GM18951 (cell line): ENCODE data around the gene FHOD3.

ENCODE experiments used
- POLR2A ChIP-seq: IDR thresholded peaks from 4 replicates; pipeline ENCODE4 v1.6.1; 2011; ENCODE audit warnings: mild to moderate bottlenecking; ENCODE audit not compliant: insufficient read length, insufficient read depth; ENCODE audit errors: extremely low read depth
- in situ Hi-C: fragments of 300-500 bp; cut with MboI; formaldehyde crosslinking; loops from one replicate; pipeline ENCODE4 v1.12.0; 2022; ENCODE audit warnings: low sequenced_read_pairs, mixed read lengths, inconsistent platforms; ENCODE audit not compliant: unreplicated experiment

Gene FHOD3

DNA sequence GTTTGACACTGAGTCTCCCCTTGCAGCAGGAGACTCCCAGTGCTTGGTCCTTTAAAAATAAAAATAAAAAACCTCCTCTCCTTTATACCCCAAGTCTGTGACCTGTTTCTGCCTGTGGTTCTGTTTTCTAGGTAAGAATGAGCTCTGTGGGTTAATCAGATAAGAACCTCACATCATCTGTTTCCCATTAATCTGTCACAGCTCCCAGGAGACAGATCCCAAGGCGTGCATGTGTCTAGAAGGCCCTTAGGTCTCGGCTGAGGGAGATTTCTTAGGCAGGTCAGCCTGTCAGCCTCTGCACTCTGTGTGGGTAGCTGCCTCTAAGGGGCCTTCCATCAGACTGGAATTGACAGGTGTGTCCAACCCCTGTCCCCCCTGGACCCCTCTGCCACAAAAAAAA is 80.7 kb downstream of the FHOD3 start:
- no peak for TF ChIP-seq POLR2A
- in situ Hi-C loops = no loop called here

DNA sequence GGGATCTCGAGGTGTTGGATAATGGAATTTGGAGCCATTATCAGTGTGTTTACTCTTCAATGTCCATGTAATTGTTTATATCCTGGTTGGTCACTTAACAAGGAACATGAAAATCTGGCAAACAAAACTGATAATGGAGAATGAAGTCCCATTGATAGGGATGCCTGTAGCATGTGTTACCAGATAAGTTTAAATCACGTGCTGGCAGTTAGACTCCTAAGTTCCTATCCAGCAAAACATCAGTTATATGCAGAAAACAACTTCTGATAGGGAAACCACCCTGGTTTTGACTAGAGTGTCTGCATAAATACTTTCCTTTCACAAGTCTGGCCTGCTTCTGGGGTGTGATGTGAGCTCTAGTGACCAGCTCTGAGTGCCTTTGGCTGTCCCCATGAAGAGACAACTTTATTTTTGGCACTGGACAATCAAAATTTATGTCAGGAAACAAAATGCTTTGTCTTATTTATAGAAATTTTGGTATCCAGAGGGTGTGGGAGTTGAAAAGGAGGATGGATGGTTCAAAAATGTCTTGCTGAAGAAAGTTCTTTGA is 82.0 kb downstream of the FHOD3 start:
- in situ Hi-C loops = no loop called here
- TF ChIP-seq POLR2A = no peak

DNA sequence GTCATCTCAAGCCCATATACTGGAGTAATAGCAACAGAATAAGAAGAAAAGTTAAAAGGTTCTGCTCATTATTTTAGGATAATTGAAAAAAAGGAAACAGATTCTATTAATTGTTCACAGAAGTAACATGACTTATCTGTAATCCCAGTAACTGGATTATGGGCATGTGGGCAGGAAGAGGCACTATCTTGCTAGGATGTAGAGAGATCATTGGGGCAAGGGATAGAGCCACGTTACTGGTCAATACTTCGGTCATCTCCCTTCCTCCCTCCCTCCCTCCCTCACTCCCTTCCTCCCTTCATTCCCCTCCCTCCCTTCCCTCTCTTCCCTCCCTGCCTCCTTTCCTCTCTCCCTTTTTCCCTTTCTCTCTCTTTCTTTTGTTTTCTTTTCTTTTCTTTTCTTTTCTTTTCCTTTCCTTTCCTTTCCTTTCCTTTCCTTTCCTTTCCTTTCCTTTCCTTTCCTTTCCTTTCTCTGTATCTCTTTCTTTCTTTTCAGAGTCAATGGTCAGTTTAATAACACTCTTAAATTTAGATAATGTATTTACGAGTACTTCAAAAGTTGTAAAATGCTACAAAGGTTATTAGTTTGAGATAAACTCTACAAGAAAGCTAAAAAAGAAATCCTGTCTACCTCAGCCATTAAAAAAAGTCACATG is 82.8 kb downstream of the FHOD3 start:
- in situ Hi-C loops = no loop called here
- no peak for TF ChIP-seq POLR2A

GRCh38 chr18:36381075-36381474 is 83.6 kb downstream of the FHOD3 start:
- in situ Hi-C loops = no loop called here
- no peak for TF ChIP-seq POLR2A

DNA sequence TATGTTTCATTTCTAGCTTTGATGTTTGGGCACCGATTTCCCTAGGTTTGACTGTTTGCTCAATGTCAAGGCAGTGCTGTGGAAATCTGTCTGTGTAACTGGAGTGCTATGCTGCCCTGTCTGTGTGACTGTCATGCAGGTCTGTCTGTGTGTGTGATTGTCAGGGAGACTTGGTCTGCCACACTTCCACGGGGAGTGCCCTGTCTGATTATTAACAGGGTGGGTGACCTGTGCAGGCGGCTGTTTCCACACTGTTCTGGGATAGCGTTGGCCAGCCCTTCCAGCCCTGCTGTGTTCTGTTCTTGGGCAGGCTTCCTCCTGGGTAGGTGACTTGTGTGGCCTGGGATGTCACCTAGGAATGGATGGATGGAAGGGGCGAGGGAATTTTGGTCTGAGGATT is 85.3 kb downstream of the FHOD3 start:
- TF ChIP-seq POLR2A = no peak

GRCh38 chr18:36386150-36386920 is 88.8 kb downstream of the FHOD3 start:
- TF ChIP-seq POLR2A = no peak
- in situ Hi-C loops = no loop called here

More for the DNA sequence above, 85.3 kb downstream of the FHOD3 start:
- in situ Hi-C loops = no loop called here

DNA sequence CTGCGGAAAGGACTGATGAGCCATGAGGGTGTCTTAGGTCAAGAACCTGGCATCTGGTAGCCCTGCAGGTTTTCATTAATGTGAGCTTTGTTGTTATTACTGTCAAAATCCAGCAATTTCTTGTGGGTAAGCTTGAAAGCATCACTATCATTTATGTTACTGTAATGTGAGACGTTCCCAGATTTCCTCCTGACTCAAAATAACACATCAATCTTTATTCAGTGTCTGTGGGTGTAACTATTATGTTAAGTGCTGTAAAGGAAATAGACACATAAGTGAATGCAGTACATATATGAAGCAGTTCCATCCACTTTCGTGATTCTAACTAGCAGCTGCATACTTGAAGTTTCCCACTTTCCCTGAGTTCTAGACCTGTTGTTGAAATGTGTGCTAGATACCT is 89.8 kb downstream of the FHOD3 start:
- no peak for TF ChIP-seq POLR2A
- in situ Hi-C loops = no loop called here

- no peak for TF ChIP-seq POLR2A
- in situ Hi-C loops = no loop called here
These were observed 90.8 kb downstream of the FHOD3 start for GRCh38 chr18:36388310-36388709.

DNA sequence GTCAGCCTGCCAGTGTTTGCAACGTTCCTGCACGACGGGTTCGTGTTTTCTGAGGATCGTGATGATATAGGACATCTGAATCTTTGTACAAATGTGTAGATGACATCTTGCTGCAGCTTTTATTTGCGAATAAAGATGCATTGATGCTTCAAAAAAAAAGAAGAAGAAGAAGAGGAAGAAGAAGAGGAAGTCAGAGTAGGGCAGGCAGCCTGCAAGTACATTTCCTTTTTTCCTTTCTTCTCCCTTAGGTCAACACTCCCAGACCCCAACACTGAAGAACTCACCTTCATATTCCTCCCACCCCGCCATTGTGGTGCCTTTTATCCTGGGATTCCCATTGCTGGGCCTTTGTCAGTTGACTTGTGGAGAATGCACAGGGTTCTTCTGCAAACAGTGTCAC is 91.5 kb downstream of the FHOD3 start:
- in situ Hi-C loops = no loop called here
- TF ChIP-seq POLR2A = no peak

GRCh38 chr18:36389811-36390581 is 92.5 kb downstream of the FHOD3 start:
- in situ Hi-C loops = no loop called here
- TF ChIP-seq POLR2A = no peak

DNA sequence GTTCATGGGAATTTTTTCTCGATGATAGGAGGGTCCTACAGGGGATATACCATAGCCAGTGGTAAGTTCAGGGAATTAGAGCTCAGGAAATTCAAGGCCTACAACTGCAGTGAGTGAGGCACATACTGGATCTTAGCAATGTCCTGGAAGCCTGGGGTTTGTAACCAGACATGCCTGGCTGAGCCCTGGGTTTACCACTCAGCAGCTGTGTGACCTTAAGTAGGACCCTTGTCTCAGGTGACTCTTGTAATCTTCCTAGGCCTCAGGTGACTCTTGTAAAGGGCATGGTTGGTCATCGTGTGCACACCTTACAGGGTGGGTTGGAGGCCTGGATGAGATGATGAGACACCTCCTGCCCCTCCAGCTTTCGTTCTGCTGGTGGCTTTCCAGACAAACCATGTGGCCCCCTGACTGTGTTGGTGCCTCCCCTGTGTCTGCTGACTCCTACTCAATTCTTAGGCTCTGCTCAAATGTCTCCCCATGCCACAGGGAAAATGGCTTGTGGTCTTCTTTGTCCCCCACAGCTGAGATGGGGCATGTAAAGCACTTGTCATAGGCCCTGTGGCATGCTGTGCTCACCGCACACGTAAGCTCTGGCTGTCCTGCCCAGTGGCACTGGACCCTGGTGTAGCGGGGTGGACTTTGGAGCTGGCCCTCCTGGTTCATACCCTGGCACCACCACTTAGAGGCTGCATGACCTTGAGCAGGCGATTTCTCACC is 94.1 kb downstream of the FHOD3 start:
- in situ Hi-C loops = no loop called here

GRCh38 chr18:36392164-36392978 is 94.9 kb downstream of the FHOD3 start:
- in situ Hi-C loops = no loop called here
- no peak for TF ChIP-seq POLR2A

More for the DNA sequence above, 94.1 kb downstream of the FHOD3 start:
- no peak for TF ChIP-seq POLR2A
